ENCODE data around the gene PIMREG. TPM values are rescaled to one million over a fixed set of nuclear protein-coding genes. Genes with fewer than 3 reads are reported as not detected.

Gene PIMREG
- total RNA-seq, 1 experiment from 2014 or later, result 52.2 TPM

GRCh38 chr17:6470146-6470718 lies 26.0 kb downstream of the PIMREG start:
- POLR2A ChIA-PET (ENCODE audit: unreplicated experiment), result no interaction called here
- no peak overlapping the region for H3K27ac ChIP-seq

GRCh38 chr17:6470751-6471521 lies 26.7 kb downstream of the PIMREG start:
- peaks cover 24% of the 10 kb centered on the region for H3K4me1 ChIP-seq (replicated peaks; ENCODE audit: insufficient read depth)
- TF ChIP-seq EZH2 (IDR thresholded peaks at IDR 0.05; ENCODE audit: low read depth), result no peak
- TF ChIP-seq, protein P1, sequence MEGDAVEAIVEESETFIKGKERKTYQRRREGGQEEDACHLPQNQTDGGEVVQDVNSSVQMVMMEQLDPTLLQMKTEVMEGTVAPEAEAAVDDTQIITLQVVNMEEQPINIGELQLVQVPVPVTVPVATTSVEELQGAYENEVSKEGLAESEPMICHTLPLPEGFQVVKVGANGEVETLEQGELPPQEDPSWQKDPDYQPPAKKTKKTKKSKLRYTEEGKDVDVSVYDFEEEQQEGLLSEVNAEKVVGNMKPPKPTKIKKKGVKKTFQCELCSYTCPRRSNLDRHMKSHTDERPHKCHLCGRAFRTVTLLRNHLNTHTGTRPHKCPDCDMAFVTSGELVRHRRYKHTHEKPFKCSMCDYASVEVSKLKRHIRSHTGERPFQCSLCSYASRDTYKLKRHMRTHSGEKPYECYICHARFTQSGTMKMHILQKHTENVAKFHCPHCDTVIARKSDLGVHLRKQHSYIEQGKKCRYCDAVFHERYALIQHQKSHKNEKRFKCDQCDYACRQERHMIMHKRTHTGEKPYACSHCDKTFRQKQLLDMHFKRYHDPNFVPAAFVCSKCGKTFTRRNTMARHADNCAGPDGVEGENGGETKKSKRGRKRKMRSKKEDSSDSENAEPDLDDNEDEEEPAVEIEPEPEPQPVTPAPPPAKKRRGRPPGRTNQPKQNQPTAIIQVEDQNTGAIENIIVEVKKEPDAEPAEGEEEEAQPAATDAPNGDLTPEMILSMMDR (conservative IDR thresholded peaks at IDR 0.05), result no peak
- BruUV-seq (replicated peaks), result no TSS peak
- no peaks in the 10 kb centered on the region for H4K20me1 ChIP-seq (ENCODE audit: insufficient read depth)
- H3K9me3 ChIP-seq (ENCODE audit: insufficient read depth, low read depth), result no peaks in the 10 kb centered on the region
- H3K36me3 ChIP-seq (ENCODE audit: low read depth), result no peaks in the 10 kb centered on the region
- no peaks in the 10 kb centered on the region for H3K27me3 ChIP-seq (ENCODE audit: insufficient read depth, low read depth)
- intact Hi-C loops (cut with micrococcal nuclease; ENCODE audit: unreplicated experiment), result loop anchor here (1.0 to 5.0 kb wide), 4 partner anchors 27 to 137 kb away; partner anchors contain the start of gene PIMREG
- no peak overlapping the region for H3K27ac ChIP-seq
- peak overlapping the region; percentile 56 for H3K4me2 ChIP-seq
- no peaks in the 10 kb centered on the region for H3K9me2 ChIP-seq (ENCODE audit: insufficient read depth)
- H3K79me2 ChIP-seq (ENCODE audit: low read depth), result no peaks in the 10 kb centered on the region
- CTCF ChIA-PET, result interaction anchor here (0.6 to 2.6 kb wide), 8 partner anchors 36 to 139 kb away, joined by 3 to 8 read pairs (median 3); no protein-coding TSS in a partner anchor
- H3K4me3 ChIP-seq, result no peak overlapping the region
- H2AFZ ChIP-seq, result no peak overlapping the region
- POLR2A ChIA-PET (ENCODE audit: unreplicated experiment), result interaction anchor here (0.7 to 1.1 kb wide), 3 partner anchors 28 to 1681 kb away, joined by 3 to 14 read pairs (median 5); no protein-coding TSS in a partner anchor
- peaks cover 14% of the 10 kb centered on the region for H3F3A ChIP-seq (ENCODE audit: insufficient read depth, low read depth)
- no peak for DNase-seq

More at GRCh38 chr17:6470146-6470718, 26.0 kb downstream of the PIMREG start:
- Histone ChIP-seq H3K79me2 (ENCODE audit: low read depth) (no peaks in the 10 kb centered on the region), H3K36me3 (ENCODE audit: low read depth) (no peaks in the 10 kb centered on the region), H3K9me2 (ENCODE audit: insufficient read depth) (no peaks in the 10 kb centered on the region), H3F3A (ENCODE audit: insufficient read depth, low read depth) (peaks cover 10% of the 10 kb centered on the region), H2AFZ (no peak overlapping the region), H3K4me3 (no peak overlapping the region), H3K4me2 (no peak overlapping the region), H3K4me1 (replicated peaks; ENCODE audit: insufficient read depth) (peaks cover 22% of the 10 kb centered on the region), H3K27me3 (ENCODE audit: insufficient read depth, low read depth) (no peaks in the 10 kb centered on the region), H4K20me1 (ENCODE audit: insufficient read depth) (no peaks in the 10 kb centered on the region), H3K9me3 (ENCODE audit: insufficient read depth, low read depth) (no peaks in the 10 kb centered on the region)
- CTCF ChIA-PET, result no interaction called here
- intact Hi-C loops (cut with micrococcal nuclease; ENCODE audit: unreplicated experiment), result loop anchor here (5.0 kb wide), 1 partner anchor 52 kb away; no protein-coding TSS in a partner anchor
- DNase-seq, result no peak
- no TSS peak for BruUV-seq (replicated peaks)
- TF ChIP-seq, protein P1 (conservative IDR thresholded peaks at IDR 0.05), result no peak
- no peak for TF ChIP-seq EZH2 (IDR thresholded peaks at IDR 0.05; ENCODE audit: low read depth)

- Histone ChIP-seq H3K9me3 (ENCODE audit: insufficient read depth, low read depth) (no peaks in the 10 kb centered on the region), H3K27ac (no peak overlapping the region; the same call in 1 of the 2 replicates), H2AFZ (no peak overlapping the region), H3K9me2 (ENCODE audit: insufficient read depth) (no peaks in the 10 kb centered on the region), H3K36me3 (ENCODE audit: low read depth) (no peaks in the 10 kb centered on the region), H4K20me1 (ENCODE audit: insufficient read depth) (no peaks in the 10 kb centered on the region), H3K4me3 (no peak overlapping the region), H3K4me2 (peak overlapping the region; percentile 56), H3K27me3 (ENCODE audit: insufficient read depth, low read depth) (no peaks in the 10 kb centered on the region), H3K4me1 (replicated peaks; ENCODE audit: insufficient read depth) (peaks cover 32% of the 10 kb centered on the region), H3K79me2 (ENCODE audit: low read depth) (no peaks in the 10 kb centered on the region), H3F3A (ENCODE audit: insufficient read depth, low read depth) (peaks cover 19% of the 10 kb centered on the region)
- BruUV-seq (replicated peaks), result no TSS peak
- ChIA-PET CTCF (interaction anchor here (0.6 to 2.6 kb wide), 11 partner anchors 35 to 561 kb away, joined by 3 to 8 read pairs (median 3); no protein-coding TSS in a partner anchor), POLR2A (ENCODE audit: unreplicated experiment) (interaction anchor here (0.6 to 1.1 kb wide), 6 partner anchors 29 to 1682 kb away, joined by 3 to 14 read pairs (median 4); no protein-coding TSS in a partner anchor)
- no peak for TF ChIP-seq EZH2 (IDR thresholded peaks at IDR 0.05; ENCODE audit: low read depth)
- TF ChIP-seq, protein P1 (conservative IDR thresholded peaks at IDR 0.05), result peak; percentile 33; the same call in 1 of the 2 replicates
- intact Hi-C loops (cut with micrococcal nuclease; ENCODE audit: unreplicated experiment), result loop anchor here (1.0 to 5.0 kb wide), 6 partner anchors 27 to 169 kb away; partner anchors contain the start of genes KIAA0753, PIMREG and TXNDC17
- peak; percentile 81 to 85 for DNase-seq
Observed at GRCh38 chr17:6471531-6472465, 27.5 kb downstream of the PIMREG start.
